H1 (cell line): ENCODE measurements around the gene AMPH. TPM values are rescaled to one million over a fixed set of nuclear protein-coding genes. Genes with fewer than 3 reads are reported as not detected.

ENCODE experiments used
- CBX8 ChIP-seq: fragments of 300-800, 300-1000 bp; sonication (generic); IDR thresholded peaks from 2 replicates; pipeline ENCODE4 v1.7.1; 2016; ENCODE audit warnings: low read depth, low read length, borderline replicate concordance
- CEBPB ChIP-seq: IDR thresholded peaks from 2 replicates; pipeline ENCODE4 v1.6.1; 2012; ENCODE audit warnings: low read depth, low read length
- CHD7 ChIP-seq: fragments of 300-600 bp; sonication (generic); IDR thresholded peaks from 2 replicates; pipeline ENCODE4 v1.7.1; 2012; ENCODE audit warnings: low read length, moderate library complexity, mild to moderate bottlenecking, inconsistent platforms; ENCODE audit not compliant: insufficient replicate concordance
- GABPA ChIP-seq: IDR thresholded peaks from 2 replicates; pipeline ENCODE4 v1.6.1; 2011; ENCODE audit warnings: mild to moderate bottlenecking, low read length, moderate library complexity, borderline replicate concordance; ENCODE audit not compliant: insufficient read depth
- HDAC2 ChIP-seq, 2 experiments: fragments of 300-600 bp in 1 of 2; sonication (generic) in 1 of 2; IDR thresholded peaks; 2 replicates each; pipeline ENCODE4 v1.6.1; 2011 to 2012; ENCODE audit warnings: low read depth in 2 of 2, low read length in 2 of 2, mild to moderate bottlenecking in 2 of 2, moderate library complexity in 2 of 2, borderline replicate concordance in 1 of 2, inconsistent platforms in 1 of 2
- RAD21 ChIP-seq, 2 experiments: IDR thresholded peaks in 1 of 2; conservative IDR thresholded peaks in 1 of 2; 2 replicates each; pipeline ENCODE4 v1.6.1; 2011; ENCODE audit warnings: low read depth in 2 of 2, low read length in 2 of 2, improper control_type of control experiment in 1 of 2, inconsistent platforms in 1 of 2, mild to moderate bottlenecking in 1 of 2, moderate library complexity in 1 of 2
- SAP30 ChIP-seq: fragments of 300-600 bp; sonication (generic); IDR thresholded peaks from 2 replicates; pipeline ENCODE4 v1.7.1; 2012; ENCODE audit warnings: low read length, moderate library complexity, mild to moderate bottlenecking, inconsistent platforms; ENCODE audit not compliant: insufficient read depth, insufficient replicate concordance
- polyA plus RNA-seq, 7 experiments: library from polyadenylated mRNA; depleted of rRNA in 3 of 7; stranded (reverse) in 5 of 7; unstranded in 2 of 7; fragments of >200 nt in 5 of 7; fragments of 200-250 nt in 2 of 7; gene quantifications; 1 replicate in 5 of 7; 2 replicates in 1 of 7; 4 replicates in 1 of 7; pipeline versions ENCODE4 v1.2.1 to v1.2.3, GENCODE V29; 2011 to 2013; ENCODE audit warnings: missing spikeins in 2 of 7, mixed read lengths in 2 of 7
- total RNA-seq: library from RNA; stranded (reverse); fragmentation: NEBNext Ultra II Directional; extraction: Animal tissue kit (Norgen Biotek cat#: 25700); gene quantifications from 2 replicates; pipeline ENCODE4 v1.2.1, GENCODE V29; 2021

Gene AMPH
- total and polyA plus RNA-seq, 2 of the 8 experiments (the other 6 are each of a cell fraction or from before 2014, with no cell fraction given), result 7.3 to 12.2 TPM

- no peak for TF ChIP-seq CHD7
- no peak for TF ChIP-seq GABPA
- no peak for TF ChIP-seq CBX8
- no peak for TF ChIP-seq RAD21 (IDR thresholded peaks at IDR 0.05 in 1 of 2, conservative IDR thresholded peaks at IDR 0.05 in 1 of 2; ENCODE audit: low read depth in 2 of 2, low read length in 2 of 2)
- TF ChIP-seq SAP30, result no peak
- TF ChIP-seq CEBPB, result no peak
- no peak for TF ChIP-seq HDAC2 (IDR thresholded peaks at IDR 0.05; ENCODE audit: borderline replicate concordance in 1 of 2, low read depth in 2 of 2, low read length in 2 of 2)
These were observed 89.0 kb downstream of the AMPH start (continued) for GRCh38 chr7:38542156-38542555.
